ENCODE results near the gene ADORA1. TPM values are rescaled to one million over a fixed set of nuclear protein-coding genes. Genes with fewer than 3 reads are reported as not detected.

Gene ADORA1
- total and polyA plus RNA-seq, 8 donors = 8.1 to 19.7 (median 15.5) TPM

DNA sequence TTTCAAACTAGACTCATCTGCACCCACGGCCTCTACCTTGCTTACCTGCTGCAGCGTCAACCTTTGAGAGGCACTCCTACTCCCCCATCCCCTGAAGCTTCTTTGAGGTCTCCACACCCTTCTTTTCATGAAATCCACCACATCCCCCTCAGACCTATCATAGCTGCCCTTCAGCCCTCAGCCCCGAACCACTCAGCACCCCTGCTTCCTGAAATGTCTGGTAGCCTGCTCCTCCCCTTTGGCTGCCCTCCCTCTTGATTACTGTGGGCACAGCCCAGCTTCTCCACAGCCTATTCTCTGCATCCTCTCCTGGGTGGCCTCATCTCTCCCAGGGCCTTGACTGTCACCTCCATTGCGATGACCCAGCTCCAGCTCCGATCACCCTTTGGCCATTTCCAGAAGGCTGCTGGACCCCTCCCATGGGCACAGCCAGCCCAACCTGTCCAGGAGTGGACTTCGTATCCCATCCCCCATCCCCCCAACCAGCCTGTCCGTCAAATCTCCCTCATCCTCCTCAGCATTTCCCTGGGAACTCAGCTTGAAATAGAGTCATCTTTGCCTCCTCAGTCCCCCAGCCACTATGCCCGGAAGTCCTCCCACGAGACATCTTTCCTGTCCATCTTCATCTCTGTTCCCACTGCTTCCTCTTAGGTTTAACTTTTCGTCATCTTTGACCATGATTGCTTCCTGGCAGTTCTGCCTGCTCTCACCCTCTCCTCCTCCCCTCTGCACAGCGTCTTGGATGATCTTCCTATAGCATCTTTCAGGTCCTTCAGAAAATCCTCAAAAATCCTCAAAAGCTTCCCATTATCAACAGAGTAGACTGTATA lies 6.1 kb upstream of the ADORA1 start:
- no peak overlapping the region for H3K27ac ChIP-seq
- intact Hi-C loops (cut with DNase I) = loop anchor here in 2 of 3 donors (5.0 kb wide), 2 partner anchors 51 to 96 kb away; no protein-coding TSS in a partner anchor
- no peaks in the 10 kb centered on the region for H3K9me3 ChIP-seq
- ATAC-seq (no peak), DNase-seq (no peak), FAIRE-seq (no peak)
- TF ChIP-seq, protein P1, sequence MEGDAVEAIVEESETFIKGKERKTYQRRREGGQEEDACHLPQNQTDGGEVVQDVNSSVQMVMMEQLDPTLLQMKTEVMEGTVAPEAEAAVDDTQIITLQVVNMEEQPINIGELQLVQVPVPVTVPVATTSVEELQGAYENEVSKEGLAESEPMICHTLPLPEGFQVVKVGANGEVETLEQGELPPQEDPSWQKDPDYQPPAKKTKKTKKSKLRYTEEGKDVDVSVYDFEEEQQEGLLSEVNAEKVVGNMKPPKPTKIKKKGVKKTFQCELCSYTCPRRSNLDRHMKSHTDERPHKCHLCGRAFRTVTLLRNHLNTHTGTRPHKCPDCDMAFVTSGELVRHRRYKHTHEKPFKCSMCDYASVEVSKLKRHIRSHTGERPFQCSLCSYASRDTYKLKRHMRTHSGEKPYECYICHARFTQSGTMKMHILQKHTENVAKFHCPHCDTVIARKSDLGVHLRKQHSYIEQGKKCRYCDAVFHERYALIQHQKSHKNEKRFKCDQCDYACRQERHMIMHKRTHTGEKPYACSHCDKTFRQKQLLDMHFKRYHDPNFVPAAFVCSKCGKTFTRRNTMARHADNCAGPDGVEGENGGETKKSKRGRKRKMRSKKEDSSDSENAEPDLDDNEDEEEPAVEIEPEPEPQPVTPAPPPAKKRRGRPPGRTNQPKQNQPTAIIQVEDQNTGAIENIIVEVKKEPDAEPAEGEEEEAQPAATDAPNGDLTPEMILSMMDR (IDR thresholded peaks at IDR 0.05) = no peak
- peaks cover 0 to 6% (median 0%) of the 10 kb centered on the region in 4 donors for H3K27me3 ChIP-seq
- no peak overlapping the region for H3K4me3 ChIP-seq
- H3K36me3 ChIP-seq = no peaks in the 10 kb centered on the region
- peaks cover 0 to 3% (median 0%) of the 10 kb centered on the region in 3 donors for H3K4me1 ChIP-seq
- 55 to 76% methylated on average over 11 of the region's 11 CpGs for WGBS, 2 donors

DNA sequence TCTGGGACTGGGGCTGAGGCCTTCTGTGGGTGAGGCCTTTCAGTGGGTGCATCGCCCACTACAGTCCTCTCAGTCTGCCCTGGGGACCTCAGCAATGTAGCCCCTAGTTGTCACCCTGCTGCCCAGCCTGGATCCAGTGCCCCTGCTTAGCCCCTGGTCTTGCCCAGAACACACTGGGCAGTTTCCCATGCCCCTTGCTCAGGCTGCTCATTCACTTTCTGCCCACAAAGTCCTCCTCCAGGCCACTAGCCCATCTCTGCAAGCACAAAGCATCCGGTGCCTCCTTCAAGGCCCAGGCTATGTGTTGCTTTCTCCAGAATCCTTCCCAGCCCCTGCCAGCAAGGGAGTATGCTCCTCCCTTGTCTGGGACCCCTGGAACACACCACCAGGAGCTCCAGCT lies 5.4 kb upstream of the ADORA1 start:
- TF ChIP-seq, protein P1 (IDR thresholded peaks at IDR 0.05) = no peak
- FAIRE-seq (no peak), DNase-seq (no peak), ATAC-seq (no peak)
- H3K4me1 ChIP-seq = peaks cover 0 to 5% (median 3%) of the 10 kb centered on the region in 3 donors
- H3K4me3 ChIP-seq = no peak overlapping the region
- intact Hi-C loops (cut with DNase I) = loop anchor here in 2 of 3 donors (5.0 kb wide), 2 partner anchors 50 to 95 kb away; no protein-coding TSS in a partner anchor
- H3K27ac ChIP-seq = no peak overlapping the region
- H3K27me3 ChIP-seq = peaks cover 0 to 6% (median 0%) of the 10 kb centered on the region in 4 donors
- no peaks in the 10 kb centered on the region for H3K9me3 ChIP-seq
- 83 to 88% methylated on average over 2 of the region's 2 CpGs for WGBS, 2 donors
- no peaks in the 10 kb centered on the region for H3K36me3 ChIP-seq

DNA sequence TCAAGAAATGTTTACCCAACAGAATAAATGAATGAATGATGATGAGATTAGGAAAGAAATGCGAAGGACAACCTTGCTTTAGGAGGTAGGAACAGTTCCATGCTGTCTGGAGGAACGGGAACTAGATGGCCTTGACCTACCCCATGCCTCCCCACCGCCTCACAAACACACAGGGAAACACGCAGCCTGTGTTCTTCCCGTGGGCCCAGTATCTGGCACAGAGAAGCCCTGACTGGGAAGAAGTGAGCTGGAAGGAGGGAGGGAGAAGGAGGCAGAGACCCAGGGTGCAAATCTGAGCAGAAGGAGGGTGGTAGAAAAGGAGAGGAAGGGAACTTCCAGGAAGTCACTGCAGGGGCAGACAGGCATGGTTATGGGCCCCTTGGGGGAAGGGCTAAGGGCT lies 3.5 kb upstream of the ADORA1 start:
- intact Hi-C loops (cut with DNase I) = loop anchor here in 2 of 3 donors (5.0 kb wide), 2 partner anchors 48 to 93 kb away; no protein-coding TSS in a partner anchor
- ATAC-seq (no peak), DNase-seq (no peak), FAIRE-seq (no peak)
- WGBS, 2 donors = 15 to 17% methylated on average over 5 of the region's 5 CpGs
- Histone ChIP-seq H3K9me3 (no peaks in the 10 kb centered on the region), H3K27me3 (peaks cover 0 to 6% (median 0%) of the 10 kb centered on the region in 4 donors), H3K36me3 (no peaks in the 10 kb centered on the region), H3K27ac (no peak overlapping the region), H3K4me1 (peaks cover 8 to 11% (median 8%) of the 10 kb centered on the region in 3 donors), H3K4me3 (no peak overlapping the region)
- TF ChIP-seq, protein P1 (IDR thresholded peaks at IDR 0.05) = no peak

DNA sequence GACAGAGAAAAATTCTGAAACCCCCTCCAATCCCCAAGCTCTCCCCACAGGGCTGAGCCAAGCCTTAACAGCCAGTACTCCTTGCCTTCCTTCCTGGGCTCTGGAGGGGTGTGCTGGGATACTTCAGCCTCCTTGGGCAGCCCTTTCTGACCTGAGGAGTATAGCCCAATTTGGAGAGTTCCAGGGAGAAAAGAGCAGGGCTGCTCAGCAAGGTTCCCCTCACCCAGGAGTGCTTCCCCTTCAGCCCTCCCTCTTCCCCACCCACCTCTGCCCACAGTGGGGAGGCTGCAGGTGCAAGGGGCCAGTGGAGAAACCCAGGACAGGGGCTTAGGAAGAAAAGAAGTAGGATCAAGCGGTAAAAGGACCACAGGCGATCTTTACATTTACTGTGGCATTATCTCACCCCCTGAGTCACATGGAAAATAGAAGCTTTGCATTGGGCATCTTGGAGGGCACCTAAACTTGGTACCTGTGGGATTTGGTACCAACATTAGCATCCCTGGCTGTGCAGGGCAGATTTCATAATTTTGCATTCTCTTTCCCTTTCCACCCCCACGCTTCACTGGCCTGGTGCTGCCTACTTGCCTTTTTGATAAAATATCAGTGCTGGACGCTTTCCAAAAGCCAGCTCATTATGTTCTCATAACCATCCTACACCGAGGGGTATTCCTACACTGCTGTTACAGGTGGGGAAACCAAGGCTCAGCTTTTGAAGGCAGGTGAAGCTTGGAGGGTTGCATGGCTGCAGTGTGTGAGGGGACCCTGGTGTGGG lies 2.8 kb upstream of the ADORA1 start:
- no peak overlapping the region for H3K27ac ChIP-seq
- no peaks in the 10 kb centered on the region for H3K9me3 ChIP-seq
- 37 to 53% methylated on average over 5 of the region's 5 CpGs for WGBS, 2 donors
- H3K4me3 ChIP-seq = no peak overlapping the region
- no peaks in the 10 kb centered on the region for H3K36me3 ChIP-seq
- no peak for ATAC-seq
- no peak for FAIRE-seq
- H3K4me1 ChIP-seq = peaks cover 8 to 11% (median 8%) of the 10 kb centered on the region in 3 donors
- intact Hi-C loops (cut with DNase I) = loop anchor here in 2 of 3 donors (5.0 kb wide), 2 partner anchors 48 to 93 kb away; no protein-coding TSS in a partner anchor
- H3K27me3 ChIP-seq = peaks cover 0 to 3% (median 0%) of the 10 kb centered on the region in 4 donors
- no peak for DNase-seq
- TF ChIP-seq, protein P1 (IDR thresholded peaks at IDR 0.05) = no peak

Measured in pancreas (tissue), 10 donors.